ENCODE data around the gene CTNNA1.

The CTNNA1 gene

DNA sequence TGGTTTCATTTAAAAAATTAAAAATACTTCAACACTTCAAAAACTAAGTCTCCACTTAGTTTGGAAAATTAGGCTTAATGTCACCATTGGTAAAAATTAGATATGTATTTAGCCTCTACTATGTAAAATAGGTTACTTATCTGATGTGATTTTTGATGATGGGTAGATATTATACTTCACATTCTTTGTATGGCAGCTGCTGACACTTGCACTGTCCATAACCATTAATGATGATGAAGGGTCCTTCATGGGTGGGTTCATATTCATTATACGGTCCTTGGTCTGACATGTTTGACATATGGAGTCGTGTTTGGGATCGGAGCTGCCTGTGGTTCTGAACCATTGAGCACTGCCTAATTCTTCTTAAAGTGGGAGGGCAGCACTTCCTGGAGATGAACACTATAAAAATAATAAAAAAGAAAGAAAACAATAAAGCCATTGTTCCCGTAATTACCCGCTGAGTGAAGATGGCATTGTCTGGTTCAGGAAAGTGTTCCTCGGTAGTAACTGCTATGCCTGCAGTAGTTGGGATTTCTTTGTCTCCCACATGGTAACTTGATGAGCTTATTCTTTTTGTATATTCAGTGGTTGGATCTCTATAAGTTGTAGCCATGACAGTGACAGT lies 119.7 kb downstream of the CTNNA1 start:
- in situ Hi-C loops (cut with MboI; ENCODE audit: low sequenced_read_pairs, unreplicated experiment), result no loop called here

DNA sequence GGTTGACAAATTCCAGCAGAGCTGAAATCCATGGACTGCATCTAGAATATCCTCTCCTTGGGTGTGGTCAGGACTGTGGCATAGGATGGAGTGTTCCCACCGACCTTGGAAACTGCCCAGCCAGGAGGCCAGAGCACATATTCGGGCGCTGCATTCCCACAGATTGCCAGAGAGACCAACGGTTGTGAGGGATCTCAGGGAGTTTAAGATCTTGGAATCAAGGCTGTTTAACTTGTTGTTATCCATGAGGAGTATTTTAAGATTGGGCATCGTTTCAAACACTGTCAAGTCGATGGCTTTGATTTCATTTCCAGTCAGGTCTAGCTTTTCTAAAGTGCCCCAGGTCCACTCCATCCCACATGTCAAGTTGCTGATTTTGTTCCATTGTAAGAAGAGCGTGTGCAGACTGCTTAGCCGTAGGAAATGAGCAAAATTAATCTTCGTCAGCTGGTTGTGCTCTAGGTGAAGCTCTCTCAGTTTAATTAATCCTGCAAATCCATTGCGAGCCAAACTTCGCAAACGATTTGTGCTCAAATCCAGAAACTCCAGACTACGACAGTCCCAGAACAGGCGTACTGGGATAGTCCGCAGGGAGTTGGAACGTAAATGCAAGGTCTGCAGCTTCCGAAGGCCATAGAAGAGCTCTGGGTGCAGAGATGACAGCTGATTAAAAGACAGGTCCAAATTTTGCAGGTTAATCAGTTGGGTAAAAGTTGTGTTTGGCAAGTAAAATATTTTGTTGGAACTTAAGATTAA lies 120.4 kb downstream of the CTNNA1 start:
- TF ChIP-seq, protein P1, sequence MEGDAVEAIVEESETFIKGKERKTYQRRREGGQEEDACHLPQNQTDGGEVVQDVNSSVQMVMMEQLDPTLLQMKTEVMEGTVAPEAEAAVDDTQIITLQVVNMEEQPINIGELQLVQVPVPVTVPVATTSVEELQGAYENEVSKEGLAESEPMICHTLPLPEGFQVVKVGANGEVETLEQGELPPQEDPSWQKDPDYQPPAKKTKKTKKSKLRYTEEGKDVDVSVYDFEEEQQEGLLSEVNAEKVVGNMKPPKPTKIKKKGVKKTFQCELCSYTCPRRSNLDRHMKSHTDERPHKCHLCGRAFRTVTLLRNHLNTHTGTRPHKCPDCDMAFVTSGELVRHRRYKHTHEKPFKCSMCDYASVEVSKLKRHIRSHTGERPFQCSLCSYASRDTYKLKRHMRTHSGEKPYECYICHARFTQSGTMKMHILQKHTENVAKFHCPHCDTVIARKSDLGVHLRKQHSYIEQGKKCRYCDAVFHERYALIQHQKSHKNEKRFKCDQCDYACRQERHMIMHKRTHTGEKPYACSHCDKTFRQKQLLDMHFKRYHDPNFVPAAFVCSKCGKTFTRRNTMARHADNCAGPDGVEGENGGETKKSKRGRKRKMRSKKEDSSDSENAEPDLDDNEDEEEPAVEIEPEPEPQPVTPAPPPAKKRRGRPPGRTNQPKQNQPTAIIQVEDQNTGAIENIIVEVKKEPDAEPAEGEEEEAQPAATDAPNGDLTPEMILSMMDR (IDR thresholded peaks at IDR 0.05; ENCODE audit: borderline replicate concordance, control extremely low read depth, extremely low read depth, insufficient read depth, missing control alignments), result no peak

More for the DNA sequence above, 119.7 kb downstream of the CTNNA1 start:
- DNase-seq (ENCODE audit: low spot score), result no peak
- TF ChIP-seq, protein P1 (IDR thresholded peaks at IDR 0.05; ENCODE audit: borderline replicate concordance, control extremely low read depth, extremely low read depth, insufficient read depth, missing control alignments), result no peak

DNA sequence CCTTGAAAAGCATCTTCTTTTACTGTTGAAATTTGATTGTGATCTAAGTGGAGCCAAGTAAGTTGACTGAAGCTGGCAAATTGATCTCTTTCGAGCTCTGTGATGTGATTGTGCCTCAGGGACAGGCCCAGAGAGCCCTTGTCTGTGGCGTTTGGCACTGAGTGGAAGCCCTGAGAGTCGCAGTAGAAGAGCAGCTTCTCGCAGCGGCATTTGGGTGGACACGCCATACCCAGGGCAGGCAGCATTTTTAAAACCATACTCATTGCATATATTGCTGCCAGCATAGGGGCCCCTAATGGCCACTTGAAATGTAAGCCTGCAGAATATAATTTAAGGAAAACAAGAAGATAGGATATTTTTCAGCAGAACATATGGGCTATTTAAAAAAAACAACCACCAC lies 121.0 kb downstream of the CTNNA1 start:
- TF ChIP-seq, protein P1 (IDR thresholded peaks at IDR 0.05; ENCODE audit: borderline replicate concordance, control extremely low read depth, extremely low read depth, insufficient read depth, missing control alignments), result no peak
- DNase-seq (ENCODE audit: low spot score), result no peak
- in situ Hi-C loops (cut with MboI; ENCODE audit: low sequenced_read_pairs, unreplicated experiment), result no loop called here

More for the DNA sequence above, 120.4 kb downstream of the CTNNA1 start:
- in situ Hi-C loops (cut with MboI; ENCODE audit: low sequenced_read_pairs, unreplicated experiment), result no loop called here
- no peak for DNase-seq (ENCODE audit: low spot score)

DNA sequence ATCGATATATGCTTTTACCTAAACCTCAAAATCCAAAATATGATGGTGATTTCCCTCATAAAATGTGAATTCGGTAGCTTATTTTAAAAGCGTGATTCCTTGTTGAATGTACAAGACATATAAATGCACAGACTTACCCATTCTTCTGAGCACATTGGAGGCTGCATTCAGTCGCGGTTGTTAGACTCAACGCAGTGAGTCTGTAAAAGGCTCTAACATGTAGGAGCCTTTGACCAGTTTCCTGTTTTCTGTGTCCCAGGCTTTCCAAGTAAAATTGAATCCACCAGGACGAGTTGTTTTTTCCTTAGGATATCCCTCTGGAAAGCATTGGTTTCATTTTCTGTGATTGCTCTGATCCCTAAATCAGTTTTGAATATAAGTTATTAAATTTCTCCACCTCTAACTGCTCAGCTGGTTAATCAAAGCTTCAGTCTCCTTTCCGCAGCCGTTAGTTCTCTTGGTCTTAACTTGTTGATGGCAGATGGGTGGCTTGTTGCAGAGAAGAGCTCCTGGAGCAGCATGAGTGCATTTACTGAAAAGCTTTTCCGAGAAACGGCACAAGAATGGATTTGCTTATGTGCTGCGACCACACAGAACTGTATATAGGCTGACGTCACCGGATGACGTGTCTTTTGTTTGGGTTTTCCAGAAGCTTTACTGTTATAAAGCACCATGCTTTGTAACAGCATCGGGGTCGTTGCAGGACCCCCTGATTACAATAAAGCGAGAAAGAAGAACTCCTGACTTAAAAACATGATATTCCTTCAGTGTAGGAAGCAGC lies 121.7 kb downstream of the CTNNA1 start, which contains the start of gene LRRTM2:
Gene LRRTM2 (minus strand): TSS at position 565 of the 781 bp plus-strand sequence. CDS start 424 bp downstream, at position 141.
- in situ Hi-C loops (cut with MboI; ENCODE audit: low sequenced_read_pairs, unreplicated experiment), result no loop called here
- DNase-seq (ENCODE audit: low spot score), result no peak
- TF ChIP-seq, protein P1 (IDR thresholded peaks at IDR 0.05; ENCODE audit: borderline replicate concordance, control extremely low read depth, extremely low read depth, insufficient read depth, missing control alignments), result no peak

DNA sequence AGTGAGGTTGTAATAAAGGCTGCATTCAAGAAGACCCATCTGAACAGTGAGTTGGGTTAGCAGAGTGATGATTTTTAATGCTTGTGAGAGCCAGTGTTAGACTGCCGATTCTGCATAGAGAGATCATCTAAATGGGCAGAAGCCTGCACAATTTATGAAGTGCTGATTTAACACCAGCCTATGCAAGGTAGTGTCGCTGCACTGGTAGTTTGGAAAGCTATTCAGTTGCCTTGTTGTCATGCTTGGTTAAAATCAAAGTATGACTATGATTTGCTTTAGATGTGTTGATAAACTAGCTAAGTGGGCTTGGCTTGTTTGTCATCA lies 122.3 kb downstream of the CTNNA1 start:
- no peak for DNase-seq (ENCODE audit: low spot score)
- in situ Hi-C loops (cut with MboI; ENCODE audit: low sequenced_read_pairs, unreplicated experiment), result no loop called here

DNA sequence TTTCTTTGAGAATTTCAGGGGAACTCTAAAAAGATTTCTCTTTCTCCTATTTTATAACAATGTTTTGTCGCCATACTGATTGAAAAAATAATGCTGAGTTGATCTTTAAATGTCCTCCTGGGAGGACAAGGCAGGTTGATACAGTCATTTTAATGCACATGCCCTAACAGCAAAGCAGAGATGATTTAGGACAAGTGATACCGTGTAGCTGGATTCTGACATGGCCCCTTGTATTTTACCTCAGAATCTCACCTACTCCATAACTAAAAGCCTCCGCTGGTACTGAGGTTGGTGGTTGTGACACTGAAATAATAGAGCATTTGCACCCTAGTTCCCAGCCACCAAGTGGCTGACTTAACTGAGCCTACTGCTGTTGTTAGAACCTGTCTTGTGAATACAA lies 122.7 kb downstream of the CTNNA1 start:
- in situ Hi-C loops (cut with MboI; ENCODE audit: low sequenced_read_pairs, unreplicated experiment), result no loop called here

More for the DNA sequence above, 122.3 kb downstream of the CTNNA1 start:
- TF ChIP-seq, protein P1 (IDR thresholded peaks at IDR 0.05; ENCODE audit: borderline replicate concordance, control extremely low read depth, extremely low read depth, insufficient read depth, missing control alignments), result no peak

More for the DNA sequence above, 122.7 kb downstream of the CTNNA1 start:
- DNase-seq (ENCODE audit: low spot score), result no peak
- TF ChIP-seq, protein P1 (IDR thresholded peaks at IDR 0.05; ENCODE audit: borderline replicate concordance, control extremely low read depth, extremely low read depth, insufficient read depth, missing control alignments), result no peak

Data from GM13976 (cell line).